Activated T-helper 9 cell treated with anti-CD3 and anti-CD28 coated beads, Interleukin-2, amount 50 U/mL, for 16 hours (primary cell): ENCODE results near the gene COX4I1.
A peak's percentile ranks its signal among the peaks of the same experiment; 100 is the strongest.
"Not testable (repeated sequence)": the region's sequence is repeated elsewhere in the genome, so short reads cannot be mapped to it uniquely, and the experiment has no call there.

Source experiments
- DNase-seq: peaks from one replicate; pipeline ENCODE4 v3.0.0-alpha.2; 2020; ENCODE audit warnings: low read depth

The COX4I1 gene

DNA sequence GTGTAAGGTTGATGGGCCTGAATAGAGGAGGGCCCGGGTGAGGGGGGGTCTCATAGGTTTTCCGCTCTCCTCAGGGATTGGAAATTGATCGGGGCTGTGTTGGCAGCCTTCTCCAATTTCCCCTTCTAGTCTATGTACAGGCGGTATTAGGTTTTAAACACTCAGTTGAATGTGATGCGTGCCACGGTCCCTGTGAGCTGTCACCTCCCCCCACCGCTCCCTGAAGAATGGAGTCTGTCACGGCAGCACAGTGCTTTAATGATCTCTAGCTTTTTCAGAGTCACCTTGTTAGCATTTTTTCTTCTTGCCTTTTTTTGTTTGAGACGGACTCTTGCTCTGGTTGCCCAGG is 800 bp downstream of the COX4I1 start:
- DNase-seq = peak; percentile 18

DNA sequence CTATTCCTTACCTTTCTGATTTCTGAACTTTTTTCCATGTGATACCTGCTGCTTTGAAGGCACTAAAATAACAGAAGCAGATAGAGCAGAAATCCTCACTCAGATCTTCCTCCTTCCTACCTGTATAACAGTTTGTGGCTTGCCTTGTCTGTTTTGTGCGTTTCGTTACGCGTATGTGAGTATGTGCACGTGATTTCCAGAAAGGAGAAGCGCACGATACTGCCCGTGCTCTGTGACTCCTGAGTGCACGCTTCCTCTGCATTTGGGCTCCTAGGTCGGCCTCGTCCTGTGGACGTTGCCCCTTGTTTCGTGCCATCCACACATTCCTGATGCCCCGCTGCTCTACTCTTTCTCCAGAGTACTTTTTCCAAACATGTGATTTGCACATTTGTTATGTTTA is 4.1 kb downstream of the COX4I1 start:
- DNase-seq = no peak

DNA sequence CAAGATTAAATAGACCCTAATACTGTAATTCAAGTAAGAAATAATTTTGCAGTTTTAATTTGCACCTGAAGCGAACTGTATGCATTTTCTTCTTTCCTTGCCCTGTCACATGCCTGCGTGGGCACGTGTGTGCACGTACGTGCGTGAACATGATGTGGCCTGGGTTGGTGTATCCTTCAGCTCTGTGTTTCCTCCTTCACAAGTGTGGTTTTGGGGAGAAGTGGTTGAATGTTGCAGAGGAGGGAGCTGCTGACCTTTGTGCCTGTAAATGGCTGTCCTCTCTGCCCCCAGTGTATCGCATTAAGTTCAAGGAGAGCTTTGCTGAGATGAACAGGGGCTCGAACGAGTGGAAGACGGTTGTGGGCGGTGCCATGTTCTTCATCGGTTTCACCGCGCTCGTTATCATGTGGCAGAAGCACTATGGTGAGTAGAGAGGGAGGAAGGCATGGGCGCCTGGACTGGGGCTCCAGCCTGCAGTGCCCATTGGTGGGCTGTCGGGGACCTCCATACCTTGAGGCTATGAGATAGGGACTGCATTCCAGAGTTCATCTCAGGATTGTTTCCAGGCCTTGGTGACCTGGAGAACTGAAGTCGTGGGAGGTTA is 6.0 kb downstream of the COX4I1 start:
- no peak for DNase-seq

DNA sequence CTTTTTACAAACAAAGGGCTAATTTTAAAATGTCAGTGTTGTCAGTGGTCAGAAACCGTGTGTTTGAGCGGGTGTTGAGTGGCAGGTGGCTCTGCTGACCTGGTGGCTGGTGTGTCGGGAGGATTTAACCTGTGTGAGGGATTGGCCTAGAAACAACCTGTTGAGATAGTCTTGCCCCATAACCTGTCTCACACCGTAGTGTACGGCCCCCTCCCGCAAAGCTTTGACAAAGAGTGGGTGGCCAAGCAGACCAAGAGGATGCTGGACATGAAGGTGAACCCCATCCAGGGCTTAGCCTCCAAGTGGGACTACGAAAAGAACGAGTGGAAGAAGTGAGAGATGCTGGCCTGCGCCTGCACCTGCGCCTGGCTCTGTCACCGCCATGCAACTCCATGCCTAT is 7.0 kb downstream of the COX4I1 start:
- no peak for DNase-seq

DNA sequence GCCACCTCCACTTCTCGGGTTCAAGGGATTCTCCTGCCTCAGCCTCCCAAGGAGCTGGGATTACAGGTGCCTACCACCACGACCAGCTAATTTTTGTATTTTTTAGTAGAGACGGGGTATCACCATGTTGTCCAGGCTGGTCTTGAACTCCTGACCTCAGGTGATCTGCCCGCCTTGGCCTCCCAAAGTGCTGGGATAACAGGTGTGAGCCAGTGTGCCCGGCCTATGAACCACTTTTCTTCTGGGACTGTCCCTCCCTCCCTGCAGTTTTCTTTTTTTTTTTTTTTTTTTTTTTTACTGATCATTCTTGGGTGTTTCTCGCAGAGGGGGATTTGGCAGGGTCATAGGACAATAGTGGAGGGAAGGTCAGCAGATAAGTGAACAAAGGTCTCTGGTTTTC is 7.8 kb downstream of the COX4I1 start:
- not testable (repeated sequence) for DNase-seq

DNA sequence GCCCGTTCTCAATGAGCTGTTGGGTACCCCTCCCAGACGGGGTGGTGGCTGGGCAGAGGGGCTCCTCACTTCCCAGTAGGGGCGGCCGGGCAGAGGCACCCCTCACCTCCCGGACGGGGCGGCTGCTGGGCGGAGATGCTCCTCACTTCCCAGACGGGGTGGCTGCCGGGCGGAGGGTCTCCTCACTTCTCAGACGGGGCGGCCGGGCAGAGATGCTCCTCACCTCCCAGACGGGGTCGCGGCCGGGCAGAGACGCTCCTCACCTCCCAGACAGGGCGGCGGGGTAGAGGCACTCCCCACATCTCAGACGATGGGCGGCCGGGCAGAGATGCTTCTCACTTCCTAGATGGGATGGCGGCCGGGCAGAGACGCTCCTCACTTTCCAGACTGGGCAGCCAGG is 8.6 kb downstream of the COX4I1 start:
- not testable (repeated sequence) for DNase-seq

DNA sequence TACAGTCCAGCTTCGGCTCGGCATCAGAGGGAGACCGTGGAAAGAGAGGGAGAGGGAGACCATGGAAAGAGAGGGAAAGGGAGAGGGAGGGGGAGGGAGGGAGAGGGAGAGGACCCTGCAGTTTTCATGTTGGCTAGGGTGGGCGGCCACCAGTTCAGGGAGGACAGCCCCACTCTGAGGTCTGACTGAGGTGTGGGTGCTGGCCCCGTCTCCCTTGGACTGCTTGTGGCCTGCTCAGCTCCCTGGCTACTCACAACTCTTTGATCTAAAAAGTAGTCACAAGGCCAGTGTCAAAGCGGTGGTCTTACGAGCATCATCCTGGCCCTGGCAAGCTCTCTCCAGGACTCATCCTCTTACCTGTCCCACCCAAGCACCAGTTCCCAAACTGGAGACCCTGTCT is 9.4 kb downstream of the COX4I1 start:
- DNase-seq = no peak

DNA sequence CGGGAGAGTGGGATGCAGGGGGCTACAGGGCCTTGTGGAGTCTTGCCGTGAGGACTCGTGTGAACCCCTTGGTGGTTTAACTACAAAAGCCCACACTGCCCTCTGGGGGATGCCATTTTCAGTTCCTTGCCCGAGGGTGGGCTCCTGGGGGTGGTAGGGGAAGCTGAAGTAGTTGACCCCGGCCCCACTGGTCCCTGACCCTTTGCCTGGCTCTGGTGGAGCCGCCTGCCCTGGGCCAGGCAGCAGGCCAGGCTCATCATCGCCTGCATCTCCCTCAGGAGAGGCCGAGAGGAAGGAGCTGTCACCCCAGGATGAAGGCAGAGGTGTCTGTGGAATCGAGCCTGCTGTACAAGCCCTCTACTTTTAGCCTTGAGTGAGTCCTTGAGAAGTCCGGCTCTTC is 10.2 kb downstream of the COX4I1 start:
- no peak for DNase-seq

DNA sequence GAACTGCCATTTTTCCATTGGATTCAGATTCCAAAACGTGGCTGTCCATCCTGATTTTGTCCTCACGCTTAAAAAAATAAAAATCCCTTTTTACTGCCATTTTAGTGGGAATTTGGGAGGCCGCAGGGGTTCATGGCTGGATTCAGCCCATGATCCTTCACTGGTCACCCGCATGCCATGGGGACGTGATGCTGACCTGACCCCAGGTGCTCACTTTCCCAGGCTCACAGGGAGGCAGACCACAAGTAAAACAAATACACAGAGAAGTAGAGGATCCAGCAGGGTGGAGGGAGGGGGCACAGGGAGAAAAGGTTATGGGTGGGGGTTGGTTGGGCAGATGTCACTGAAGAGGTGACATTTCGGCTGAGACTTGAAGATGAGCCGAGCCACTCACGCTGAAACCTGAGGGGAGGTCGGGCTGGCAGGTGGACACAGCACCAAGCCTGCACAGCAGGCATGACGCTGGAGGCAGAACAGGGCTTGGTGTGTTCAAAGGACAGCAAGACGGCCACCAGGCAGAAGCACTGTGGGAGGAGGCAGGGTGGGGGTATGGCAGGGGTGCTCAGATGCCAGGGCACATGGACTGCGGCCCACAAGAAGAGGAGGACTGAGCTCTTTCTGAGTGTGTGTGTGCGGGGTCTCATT is 10.7 kb downstream of the COX4I1 start:
- DNase-seq = no peak

DNA sequence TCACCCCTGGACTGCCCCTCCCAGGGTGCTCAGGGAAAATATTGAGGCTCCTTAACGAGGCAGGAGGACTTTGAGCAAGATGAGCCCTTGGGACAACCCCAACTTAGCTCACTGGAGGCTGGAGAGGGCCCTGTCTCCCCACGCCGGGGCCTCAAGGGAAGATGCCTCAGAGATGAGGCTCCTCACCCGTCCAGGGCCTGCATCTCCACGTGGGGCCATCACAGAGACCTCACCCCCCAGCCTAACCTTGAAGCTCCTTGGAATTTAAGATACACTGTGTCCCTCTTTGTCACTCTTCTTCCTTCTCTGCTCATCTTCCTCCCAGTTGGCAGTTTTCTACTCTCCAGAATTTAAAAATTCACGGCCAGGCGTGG is 11.2 kb downstream of the COX4I1 start:
- DNase-seq = no peak

DNA sequence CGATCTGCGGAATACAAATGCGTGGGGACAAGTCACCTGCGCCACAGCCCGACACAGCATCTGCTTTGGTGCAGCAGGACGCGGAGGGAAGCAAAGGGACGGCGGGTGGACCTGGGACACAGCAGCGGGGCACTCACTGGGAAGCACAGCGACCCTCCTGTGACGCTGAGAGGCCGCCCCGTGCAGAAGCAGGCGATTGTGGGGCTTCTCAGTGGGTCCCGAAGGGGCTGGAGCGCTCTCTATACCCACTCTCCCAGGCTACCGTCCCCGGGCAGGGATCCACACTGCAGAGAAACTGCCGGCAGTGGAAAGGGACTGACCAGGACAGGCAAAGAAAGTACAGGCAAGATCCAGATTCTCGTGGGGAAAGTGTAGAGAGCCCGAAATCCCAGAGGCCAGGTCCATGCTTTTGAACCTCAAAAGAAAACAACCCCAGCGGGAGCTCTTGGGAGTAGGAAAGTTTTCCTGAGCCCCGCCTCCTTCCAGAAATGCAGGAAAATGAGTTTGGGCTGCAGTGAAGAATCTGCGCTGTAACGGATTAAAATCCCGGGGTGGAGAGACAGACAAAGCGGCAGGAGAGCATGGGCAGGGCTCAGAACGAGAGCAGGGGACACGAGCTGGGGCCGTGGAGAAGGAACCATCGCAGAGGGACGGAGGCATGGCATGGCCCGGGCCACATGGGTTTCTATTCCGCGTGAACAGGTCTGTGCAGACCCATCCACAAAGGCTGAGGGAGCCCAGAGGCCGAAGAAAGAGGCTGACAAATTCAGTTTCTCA is 12.7 kb downstream of the COX4I1 start:
- no peak for DNase-seq

DNA sequence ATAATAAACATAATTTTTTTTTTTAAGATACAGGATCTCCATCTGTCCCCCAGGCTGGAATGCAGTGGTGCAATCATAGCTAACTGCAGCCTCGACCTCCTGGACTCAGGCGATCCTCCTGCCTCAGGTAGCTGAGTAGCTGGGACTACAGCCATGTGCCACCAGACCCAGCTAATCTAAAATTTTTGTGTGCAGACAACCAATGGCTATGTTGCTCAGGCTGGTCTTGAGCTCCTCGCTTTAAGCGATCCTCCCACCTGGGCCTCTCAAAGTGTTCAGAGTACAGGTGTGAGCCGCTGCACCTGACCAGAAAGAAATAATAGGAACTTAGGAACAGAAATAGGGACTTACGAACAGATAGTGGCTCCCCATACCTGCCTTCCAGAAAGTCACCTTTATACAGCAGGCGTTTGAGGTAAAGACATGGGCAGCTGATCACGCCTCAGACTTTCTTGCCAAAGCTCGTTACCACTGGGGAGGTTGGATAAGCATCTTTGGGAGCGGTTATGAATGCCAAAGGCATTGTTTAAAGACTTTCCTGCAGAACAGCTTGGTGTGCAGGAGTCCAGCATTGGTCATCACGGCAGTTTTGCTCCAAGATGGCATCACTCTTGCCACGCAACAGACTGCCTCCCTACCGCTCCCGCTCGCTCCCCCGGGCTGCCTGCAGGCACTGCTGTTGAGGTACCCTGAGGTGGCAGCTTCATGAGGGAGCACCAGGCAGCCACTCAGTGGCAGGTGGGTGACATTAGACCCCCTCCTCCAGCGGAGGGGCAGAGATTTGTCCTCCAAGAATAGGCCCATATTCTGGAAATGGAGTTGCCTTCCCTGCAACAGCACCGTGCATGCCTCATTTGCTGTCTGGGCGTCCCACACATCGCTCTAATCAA is 13.6 kb downstream of the COX4I1 start:
- DNase-seq = no peak

DNA sequence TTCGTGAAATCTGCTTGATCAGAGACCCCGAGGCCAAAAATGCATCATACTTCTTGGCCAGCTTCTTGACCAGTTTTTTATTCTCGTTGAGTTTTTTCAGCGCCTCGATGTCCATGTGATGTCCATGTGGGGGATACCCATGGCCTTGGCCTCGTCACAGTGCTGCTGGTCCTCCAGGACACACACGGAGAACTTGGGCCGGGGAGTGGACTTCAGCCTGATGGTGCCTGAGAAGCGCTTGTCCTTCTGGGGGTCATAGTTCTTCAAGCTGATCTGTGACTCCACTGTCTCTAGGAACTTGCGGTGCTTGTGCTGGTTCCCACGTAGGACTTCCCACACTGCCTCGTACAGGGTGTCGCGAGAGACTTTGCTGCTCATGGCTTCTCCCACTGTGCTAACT is 16.7 kb downstream of the COX4I1 start:
- no peak for DNase-seq

DNA sequence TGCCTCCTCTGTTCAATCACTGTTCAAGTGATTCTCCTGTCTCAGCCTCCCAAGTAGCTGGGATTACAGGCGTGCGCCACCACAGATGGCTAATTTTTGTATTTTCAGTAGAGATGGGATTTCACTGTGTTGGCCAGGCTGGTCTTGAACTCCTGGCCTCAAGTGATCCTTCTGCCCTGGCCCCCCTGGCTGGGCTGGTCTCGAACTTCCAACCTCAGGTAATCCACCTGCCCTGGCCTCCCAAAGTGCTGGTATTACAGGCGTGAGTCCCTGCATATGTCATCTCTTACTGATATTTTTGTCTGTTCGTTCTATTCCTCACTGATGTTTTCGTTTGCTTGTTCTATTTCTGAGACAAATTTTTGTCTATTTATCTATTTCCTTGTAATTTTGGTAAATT is 17.7 kb downstream of the COX4I1 start:
- DNase-seq = not testable (repeated sequence)

DNA sequence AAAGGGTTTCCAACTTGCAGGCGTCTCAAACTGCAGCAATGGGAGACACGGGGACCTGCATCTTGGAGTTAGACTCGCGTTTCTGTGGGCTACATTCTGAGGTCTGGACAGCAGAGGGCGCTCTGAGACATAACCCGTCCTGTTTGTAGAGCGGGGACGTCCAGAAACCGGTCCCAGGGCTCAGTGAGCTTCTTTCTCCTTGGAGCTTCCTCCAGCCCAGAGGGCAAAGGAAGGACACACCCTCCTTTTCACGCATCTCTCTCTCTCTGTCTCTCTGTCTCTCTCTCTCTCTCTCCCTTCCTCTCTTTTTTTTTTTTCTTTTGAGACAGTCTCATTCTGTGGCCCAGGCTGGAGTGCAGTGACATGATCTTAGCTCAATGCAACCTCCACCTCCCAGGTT is 19.8 kb downstream of the COX4I1 start:
- DNase-seq = peak; percentile 73

DNA sequence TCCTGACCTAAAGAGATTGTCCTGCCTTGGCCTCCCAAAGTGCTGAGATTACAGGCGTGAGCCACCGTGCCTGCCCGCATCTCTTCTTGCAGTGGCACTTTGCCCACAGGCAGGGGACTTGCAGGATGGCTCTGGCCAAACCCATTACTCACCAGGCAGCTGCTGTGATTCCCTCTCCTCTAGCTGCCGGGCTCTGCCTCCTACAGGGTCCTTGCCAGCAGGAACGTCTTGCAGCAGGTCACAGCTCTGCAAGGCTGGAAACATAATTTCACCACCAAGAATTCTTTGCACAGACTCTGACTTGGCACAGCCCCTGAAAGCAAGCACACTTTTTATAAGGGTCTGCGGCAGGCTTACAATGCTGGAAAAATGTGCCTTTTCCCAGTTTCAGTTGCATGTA is 20.3 kb downstream of the COX4I1 start:
- DNase-seq = no peak

DNA sequence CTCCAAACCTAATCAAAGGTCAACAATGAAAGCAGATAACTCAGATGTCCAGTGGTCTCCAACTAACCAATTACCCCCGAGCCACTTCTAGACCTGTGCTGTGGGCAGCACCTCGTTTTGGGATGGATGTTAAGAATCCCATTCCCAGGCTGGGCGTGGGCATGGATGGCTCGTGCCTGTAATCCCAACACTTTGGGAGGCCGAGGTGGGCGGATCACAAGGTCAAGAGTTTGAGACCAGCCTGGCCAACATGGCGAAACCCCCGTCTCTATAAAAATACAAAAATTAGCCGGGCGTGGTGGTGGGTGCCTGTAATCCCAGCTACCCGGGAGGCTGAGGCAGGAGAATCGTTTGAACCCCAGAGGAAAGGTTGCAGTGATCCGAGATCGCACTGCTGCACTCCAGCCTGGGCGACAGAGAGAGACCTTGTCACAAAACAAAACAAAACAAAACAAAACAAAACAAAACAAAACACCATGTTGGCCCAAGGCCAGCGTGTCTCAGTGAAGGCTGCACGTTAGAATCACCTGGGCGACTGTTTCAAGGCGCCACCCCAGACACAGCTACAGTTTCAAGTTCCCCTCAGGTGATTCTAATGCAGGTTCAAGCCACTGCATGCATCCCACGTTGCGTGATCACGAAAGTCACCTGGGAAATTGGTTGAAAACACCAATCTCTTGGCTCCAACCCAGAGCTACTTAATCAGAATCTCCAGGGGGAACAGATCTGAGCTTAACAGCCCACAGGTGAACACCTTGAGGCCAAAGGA is 21.3 kb downstream of the COX4I1 start:
- no peak for DNase-seq

DNA sequence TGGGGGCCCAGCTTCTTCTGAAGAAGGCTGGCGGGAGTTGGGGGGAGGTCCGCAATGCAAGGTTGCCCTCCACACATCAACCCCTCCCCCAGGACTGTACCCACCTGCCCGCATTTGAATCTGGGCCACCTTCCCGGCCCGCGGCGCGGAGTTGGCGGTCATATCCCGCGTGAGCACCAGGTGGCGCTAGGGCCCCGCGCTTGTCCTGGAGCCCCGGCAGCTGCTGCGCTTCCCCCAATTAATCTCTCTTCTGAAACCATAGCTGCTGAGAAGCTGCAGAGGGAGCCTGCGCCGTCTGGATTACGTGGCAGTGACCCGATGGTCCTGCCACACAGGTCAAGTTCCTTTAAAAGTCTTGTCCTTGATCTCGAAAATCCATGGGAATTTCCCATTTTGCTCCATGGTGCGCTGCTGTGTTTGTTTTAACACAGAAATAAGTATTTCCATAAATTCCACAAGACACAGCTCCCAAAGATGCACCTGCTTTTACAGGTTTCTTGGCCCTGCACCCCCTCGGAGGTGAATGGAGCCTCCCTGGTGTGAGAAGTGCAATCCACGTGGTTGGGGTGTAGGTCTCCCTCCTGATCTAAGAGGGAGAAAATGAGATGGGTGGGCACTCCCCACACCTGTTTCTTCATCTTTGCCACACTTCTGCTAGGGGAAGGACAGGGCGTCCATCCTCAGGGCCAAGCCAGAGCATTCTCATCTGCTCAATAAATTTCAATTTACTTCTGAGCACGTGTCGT is 22.1 kb downstream of the COX4I1 start:
- peak; percentile 69 for DNase-seq

DNA sequence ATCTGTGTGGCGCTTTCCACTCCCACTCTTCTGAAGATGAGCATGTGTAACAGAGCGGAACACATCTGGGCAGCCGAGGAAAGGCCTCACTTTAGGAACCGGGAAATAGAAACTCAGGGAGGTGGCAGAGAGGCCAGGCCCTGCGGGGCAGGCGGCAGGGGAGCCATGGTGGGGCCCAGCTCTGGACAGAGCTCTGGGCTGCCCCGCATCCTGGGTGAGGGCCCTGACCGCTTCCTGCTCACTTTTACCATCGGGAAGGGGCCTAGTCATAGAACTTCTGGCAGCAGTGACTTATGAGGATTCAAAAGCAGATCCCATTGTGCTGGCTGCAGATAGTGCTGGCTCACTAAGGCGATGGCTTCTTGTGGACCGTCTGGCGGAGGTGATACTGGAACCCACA is 22.6 kb downstream of the COX4I1 start:
- no peak for DNase-seq

DNA sequence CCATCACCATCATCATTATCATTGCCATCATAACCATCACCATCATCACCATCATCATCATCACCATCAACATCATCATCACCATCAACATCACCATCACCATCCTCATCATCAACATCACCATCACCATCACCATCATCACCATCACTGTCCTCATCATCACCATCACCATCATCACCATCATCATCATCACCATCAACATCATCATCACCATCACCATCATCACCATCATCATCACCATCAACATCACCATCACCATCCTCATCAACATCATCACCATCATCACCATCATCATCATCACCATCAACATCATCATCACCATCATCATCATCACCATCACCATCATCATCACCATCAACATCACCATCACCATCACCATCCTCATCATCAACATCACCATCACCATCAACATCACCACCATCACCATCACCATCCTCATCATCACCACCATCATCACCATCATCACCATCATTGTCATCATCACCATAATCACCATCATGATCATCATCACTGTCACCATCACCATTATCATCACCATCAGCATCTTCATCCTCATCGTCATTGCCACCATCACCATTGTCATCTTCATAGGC is 23.9 kb downstream of the COX4I1 start:
- DNase-seq = no peak
